Adipocyte (in vitro differentiated cells): ENCODE results near the gene HUNK.

ENCODE experiments used
- DNase-seq: peaks from one replicate; pipeline ENCODE4 v3.0.0-alpha.2; 2015; ENCODE audit warnings: low read depth
- H3K27me3 ChIP-seq: replicated peaks from 2 replicates; pipeline ENCODE4 v1.7.0; 2013; ENCODE audit warnings: mild to moderate bottlenecking, low read length, moderate library complexity; ENCODE audit not compliant: control insufficient read depth, insufficient read depth
- H3K36me3 ChIP-seq: 2 replicates; pipeline ENCODE4 v1.7.0; 2013; ENCODE audit warnings: low read length, mild to moderate bottlenecking, moderate library complexity; ENCODE audit not compliant: control insufficient read depth, insufficient read depth, severe bottlenecking
- H3K4me1 ChIP-seq: 2 replicates; pipeline ENCODE4 v1.7.0; 2013; ENCODE audit warnings: mild to moderate bottlenecking, low read length, moderate library complexity; ENCODE audit not compliant: control insufficient read depth, insufficient read depth
- H3K4me3 ChIP-seq: 2 replicates; pipeline ENCODE4 v1.7.0; 2013; ENCODE audit warnings: mild to moderate bottlenecking, low read length, moderate library complexity
- H3K9ac ChIP-seq: 2 replicates; pipeline ENCODE4 v1.7.0; 2013; ENCODE audit warnings: mild to moderate bottlenecking, low read length, moderate library complexity
- H3K9me3 ChIP-seq: 2 replicates; pipeline ENCODE4 v1.7.0; 2013; ENCODE audit warnings: mild to moderate bottlenecking, low read length, moderate library complexity; ENCODE audit not compliant: control insufficient read depth

Gene HUNK

DNA sequence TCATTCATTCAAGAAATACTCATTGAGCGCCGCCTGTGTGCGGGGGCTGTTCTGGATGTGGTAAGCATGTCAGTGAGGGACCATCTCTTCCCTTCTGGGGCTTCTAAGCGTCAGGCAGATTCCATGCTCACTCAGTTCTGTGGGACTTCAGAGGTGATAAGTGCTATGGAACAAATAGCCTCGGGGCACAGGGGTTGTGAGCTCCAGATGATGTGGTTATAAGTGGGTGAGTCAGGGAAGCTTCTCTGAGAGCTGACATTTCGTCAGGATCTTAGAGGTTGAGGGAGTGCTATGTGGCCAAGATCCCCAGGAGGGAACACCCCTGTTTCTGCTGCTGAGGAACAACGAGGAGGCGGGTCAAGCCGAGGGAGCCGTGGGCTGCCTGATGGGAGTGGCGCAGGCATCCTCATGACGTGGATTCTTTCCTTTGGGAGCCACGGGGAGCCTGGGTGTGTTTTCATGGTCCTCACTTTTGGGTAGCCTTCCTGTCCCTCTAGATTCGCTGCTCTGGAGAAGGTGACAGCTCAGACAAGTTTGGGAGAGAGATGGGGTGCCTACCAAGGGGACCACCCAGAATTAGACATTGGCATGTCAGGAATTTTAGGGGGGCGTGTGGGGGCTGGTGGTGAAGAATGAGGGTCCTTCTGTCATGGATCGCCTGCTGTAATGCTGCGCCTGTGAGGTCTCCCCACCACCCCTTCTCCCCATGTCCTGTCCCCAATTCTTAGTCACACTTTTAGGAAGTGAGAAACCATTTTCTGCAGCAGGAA, 38.5 kb downstream of the HUNK start:
- Histone ChIP-seq H3K27me3 (no peaks in the 10 kb centered on the region), H3K9me3 (no peaks in the 10 kb centered on the region), H3K4me3 (no peak overlapping the region), H3K9ac (no peak overlapping the region), H3K36me3 (no peaks in the 10 kb centered on the region), H3K4me1 (peaks cover 18% of the 10 kb centered on the region)
- DNase-seq = peak; percentile 89

DNA sequence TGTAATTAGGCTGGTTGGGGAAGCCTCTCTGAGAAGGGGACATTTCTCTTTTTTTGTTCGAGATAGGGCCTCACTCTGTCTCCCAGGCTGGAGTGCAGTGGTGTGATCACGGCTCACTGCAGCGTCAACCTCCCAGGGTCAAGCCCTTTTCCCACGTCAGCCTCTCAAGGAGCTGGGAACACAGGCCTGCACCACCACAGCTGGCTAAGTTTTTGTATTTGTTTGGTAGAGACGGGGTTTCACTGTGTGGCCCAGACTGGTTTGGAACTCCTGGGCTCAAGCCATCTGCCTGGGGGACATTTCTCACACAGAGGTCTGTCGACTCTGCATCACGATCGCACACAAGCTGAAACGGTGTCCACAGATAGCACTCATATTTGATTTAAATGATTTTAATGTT, 39.7 kb downstream of the HUNK start:
- Histone ChIP-seq H3K4me3 (no peak overlapping the region), H3K27me3 (no peaks in the 10 kb centered on the region), H3K36me3 (no peaks in the 10 kb centered on the region), H3K4me1 (peaks cover 22% of the 10 kb centered on the region), H3K9me3 (no peaks in the 10 kb centered on the region), H3K9ac (no peak overlapping the region)
- no peak for DNase-seq

DNA sequence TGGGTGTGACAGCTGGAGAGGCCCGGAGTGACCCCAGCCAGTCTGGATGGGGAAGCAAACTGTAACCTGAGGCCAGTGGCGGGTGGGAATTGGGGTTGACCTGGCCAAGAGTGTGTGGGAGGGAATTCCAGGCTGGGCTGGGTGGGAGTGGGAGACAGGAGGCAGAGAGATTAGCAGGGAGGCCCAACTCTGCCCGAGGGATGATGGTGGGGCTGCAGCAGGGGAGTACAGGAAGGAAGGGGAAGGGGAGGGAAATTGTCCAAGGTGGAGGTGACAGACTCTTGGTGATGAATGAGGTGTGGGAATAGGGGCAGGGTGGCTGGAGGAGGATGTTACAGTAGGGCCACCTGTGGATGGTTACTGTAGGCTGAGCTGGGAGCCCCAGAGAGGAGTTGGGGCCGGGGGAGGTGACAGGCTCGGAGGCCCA, 40.4 kb downstream of the HUNK start:
- no peaks in the 10 kb centered on the region for H3K9me3 ChIP-seq
- no peak overlapping the region for H3K9ac ChIP-seq
- no peak overlapping the region for H3K4me3 ChIP-seq
- H3K36me3 ChIP-seq = no peaks in the 10 kb centered on the region
- no peaks in the 10 kb centered on the region for H3K27me3 ChIP-seq
- peaks cover 22% of the 10 kb centered on the region for H3K4me1 ChIP-seq
- DNase-seq = no peak

DNA sequence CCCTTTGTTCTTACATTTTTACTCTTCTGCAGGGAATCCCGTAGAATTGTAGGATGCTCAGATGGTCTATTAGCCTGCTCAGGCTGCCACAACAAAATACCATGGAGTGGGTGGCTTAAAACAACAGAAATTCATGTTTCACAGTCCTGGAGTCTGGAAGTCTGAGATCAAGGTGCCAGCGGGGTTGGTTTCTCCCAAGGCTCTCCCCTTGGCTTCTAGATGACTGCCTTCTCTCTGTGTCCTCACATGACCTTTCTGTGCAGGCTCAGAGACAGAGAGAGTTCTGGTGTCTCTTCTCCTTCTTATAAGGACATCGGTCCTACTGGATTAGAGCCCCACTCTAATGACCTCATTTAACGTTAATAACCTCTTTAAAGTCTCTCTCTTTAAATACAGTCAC, 41.7 kb downstream of the HUNK start:
- Histone ChIP-seq H3K9ac (no peak overlapping the region), H3K9me3 (no peaks in the 10 kb centered on the region), H3K36me3 (no peaks in the 10 kb centered on the region), H3K27me3 (no peaks in the 10 kb centered on the region), H3K4me3 (no peak overlapping the region), H3K4me1 (peaks cover 10% of the 10 kb centered on the region)
- no peak for DNase-seq

DNA sequence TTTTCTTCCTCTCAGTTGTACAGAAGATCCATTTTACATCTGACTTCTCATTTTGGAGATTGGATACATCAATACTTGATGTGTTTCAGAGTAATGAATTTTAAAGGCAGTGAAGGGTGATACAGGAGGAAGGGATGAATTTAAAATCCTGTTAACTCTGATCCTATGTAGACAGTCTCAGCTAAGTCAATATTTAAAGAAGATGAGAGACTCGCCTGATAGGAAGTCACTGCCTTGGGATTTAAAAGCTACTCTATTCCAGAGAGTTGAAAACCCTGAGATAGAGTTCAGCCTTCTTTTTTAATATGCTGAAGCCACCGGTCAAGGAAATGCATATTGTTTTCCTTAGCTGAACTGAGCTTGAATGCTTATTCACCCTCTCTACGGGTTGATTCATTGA, 42.7 kb downstream of the HUNK start:
- H3K9me3 ChIP-seq = no peaks in the 10 kb centered on the region
- H3K36me3 ChIP-seq = no peaks in the 10 kb centered on the region
- no peaks in the 10 kb centered on the region for H3K27me3 ChIP-seq
- no peak for DNase-seq
- no peak overlapping the region for H3K4me3 ChIP-seq
- no peak overlapping the region for H3K9ac ChIP-seq
- peaks cover 10% of the 10 kb centered on the region for H3K4me1 ChIP-seq

DNA sequence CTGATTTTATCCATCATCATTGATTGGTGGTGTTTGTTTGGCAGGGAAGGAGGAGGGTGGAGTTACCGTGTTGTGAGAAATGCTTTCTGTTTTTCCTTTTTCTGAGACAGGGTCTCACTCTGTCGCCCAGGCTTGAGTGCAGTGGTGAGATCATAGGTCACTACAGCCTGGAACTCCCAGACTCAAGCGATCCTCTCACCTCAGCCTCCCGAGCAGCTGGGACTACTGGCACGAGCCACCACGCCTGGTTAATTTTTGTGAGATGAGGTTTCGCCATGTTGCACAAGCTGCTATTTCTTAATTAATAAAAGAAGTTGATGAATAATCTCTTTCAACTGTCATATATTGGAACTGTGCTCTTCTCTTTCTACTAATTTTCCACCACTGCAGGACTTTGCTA, 44.3 kb downstream of the HUNK start:
- Histone ChIP-seq H3K4me1 (peaks cover 10% of the 10 kb centered on the region), H3K9ac (no peak overlapping the region), H3K27me3 (no peaks in the 10 kb centered on the region), H3K9me3 (no peaks in the 10 kb centered on the region), H3K4me3 (no peak overlapping the region), H3K36me3 (no peaks in the 10 kb centered on the region)
- no peak for DNase-seq

DNA sequence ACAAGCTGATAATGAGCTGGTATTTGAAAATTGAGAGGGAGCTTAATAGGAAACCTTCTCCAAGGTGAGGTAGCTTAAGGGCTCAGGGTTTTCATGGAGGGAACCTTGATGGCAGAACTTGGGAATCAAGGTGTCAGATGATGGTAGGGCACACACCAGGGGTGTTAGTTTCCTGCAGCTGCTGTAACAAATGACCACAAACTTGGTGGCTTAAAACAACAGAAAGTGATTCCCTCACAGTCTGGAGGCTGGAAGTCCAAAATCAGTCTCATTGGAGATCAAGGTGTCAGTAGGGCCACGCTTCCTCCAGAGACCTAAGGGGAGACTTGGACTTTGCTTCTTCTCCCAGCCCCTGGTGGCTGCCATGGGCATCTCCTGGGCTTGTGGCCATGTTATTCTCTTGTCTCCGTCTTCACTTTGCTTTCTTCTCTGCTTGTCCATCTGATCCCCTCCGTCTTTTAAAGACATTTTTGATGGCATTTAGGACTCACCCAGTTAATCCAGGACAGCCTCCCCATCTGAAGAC, 45.5 kb downstream of the HUNK start:
- no peaks in the 10 kb centered on the region for H3K27me3 ChIP-seq
- peaks cover 10% of the 10 kb centered on the region for H3K4me1 ChIP-seq
- no peak for DNase-seq
- no peak overlapping the region for H3K4me3 ChIP-seq
- no peaks in the 10 kb centered on the region for H3K9me3 ChIP-seq
- H3K9ac ChIP-seq = no peak overlapping the region
- H3K36me3 ChIP-seq = no peaks in the 10 kb centered on the region

DNA sequence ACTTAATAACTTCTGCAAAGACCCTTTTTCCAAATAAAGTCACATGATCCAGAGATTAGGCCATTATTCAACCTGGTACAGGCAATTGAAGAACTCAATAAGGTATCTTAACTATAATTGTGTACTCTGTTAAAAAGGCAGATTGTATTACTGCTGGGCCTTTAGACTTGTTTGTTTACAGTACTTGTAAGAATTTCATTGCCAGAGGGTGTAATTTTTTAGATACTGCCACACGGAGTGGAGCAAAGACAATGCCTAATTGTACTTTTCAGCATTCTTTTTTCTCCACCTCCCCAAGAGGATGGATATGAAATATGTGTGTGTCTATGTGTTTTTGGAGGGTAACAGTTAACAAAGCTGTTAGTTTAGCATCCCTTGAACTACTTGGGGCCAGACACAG, 47.5 kb downstream of the HUNK start:
- H3K27me3 ChIP-seq = no peaks in the 10 kb centered on the region
- H3K9me3 ChIP-seq = no peaks in the 10 kb centered on the region
- DNase-seq = peak; percentile 33
- no peak overlapping the region for H3K9ac ChIP-seq
- H3K4me3 ChIP-seq = no peak overlapping the region
- H3K36me3 ChIP-seq = no peaks in the 10 kb centered on the region
- H3K4me1 ChIP-seq = peaks cover 4% of the 10 kb centered on the region

DNA sequence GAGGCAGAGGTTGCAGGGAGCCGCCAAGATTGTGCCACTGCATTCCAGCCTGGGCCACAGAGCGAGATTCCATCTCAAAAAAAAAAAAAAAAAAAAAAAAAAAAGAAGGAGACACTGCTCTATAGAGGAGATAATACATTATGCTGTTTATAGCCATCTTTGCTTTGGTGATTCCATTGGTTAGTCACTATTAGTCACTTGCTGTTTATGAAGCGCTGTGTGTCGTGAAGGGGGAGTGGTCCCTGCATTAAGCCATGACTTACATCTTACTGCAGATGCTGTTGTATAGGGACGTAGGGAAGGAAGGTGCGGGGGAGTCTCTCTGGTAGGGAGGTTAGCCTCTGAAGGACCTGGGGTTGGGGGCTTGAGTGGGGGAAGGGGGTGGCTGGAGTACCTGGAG, 48.3 kb downstream of the HUNK start:
- H3K9ac ChIP-seq = no peak overlapping the region
- no peaks in the 10 kb centered on the region for H3K27me3 ChIP-seq
- peaks cover 4% of the 10 kb centered on the region for H3K4me1 ChIP-seq
- H3K4me3 ChIP-seq = no peak overlapping the region
- H3K36me3 ChIP-seq = no peaks in the 10 kb centered on the region
- DNase-seq = no peak
- no peaks in the 10 kb centered on the region for H3K9me3 ChIP-seq

DNA sequence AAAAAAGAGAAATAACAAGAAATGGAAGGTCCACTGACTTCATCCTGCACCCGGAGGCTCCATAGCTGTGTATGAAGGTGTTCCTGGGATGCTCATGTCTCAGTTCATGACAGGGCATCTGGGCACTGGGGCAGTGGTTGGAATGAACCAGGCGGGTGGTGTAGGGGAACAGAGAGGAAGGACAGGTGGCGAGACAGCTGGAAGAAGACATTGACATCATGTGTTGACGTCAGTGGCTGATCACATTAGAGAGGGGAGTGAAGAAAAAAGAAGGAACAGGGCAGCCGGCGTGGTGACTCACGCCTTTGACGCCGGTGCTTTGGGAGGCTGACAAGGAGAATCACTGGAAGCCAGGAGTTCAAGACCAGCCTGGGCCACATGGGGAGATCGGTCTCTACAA, 50.1 kb downstream of the HUNK start:
- no peaks in the 10 kb centered on the region for H3K27me3 ChIP-seq
- no peak overlapping the region for H3K4me3 ChIP-seq
- H3K9me3 ChIP-seq = peaks cover 3% of the 10 kb centered on the region
- DNase-seq = no peak
- no peak overlapping the region for H3K9ac ChIP-seq
- H3K36me3 ChIP-seq = no peaks in the 10 kb centered on the region
- H3K4me1 ChIP-seq = peaks cover 4% of the 10 kb centered on the region

DNA sequence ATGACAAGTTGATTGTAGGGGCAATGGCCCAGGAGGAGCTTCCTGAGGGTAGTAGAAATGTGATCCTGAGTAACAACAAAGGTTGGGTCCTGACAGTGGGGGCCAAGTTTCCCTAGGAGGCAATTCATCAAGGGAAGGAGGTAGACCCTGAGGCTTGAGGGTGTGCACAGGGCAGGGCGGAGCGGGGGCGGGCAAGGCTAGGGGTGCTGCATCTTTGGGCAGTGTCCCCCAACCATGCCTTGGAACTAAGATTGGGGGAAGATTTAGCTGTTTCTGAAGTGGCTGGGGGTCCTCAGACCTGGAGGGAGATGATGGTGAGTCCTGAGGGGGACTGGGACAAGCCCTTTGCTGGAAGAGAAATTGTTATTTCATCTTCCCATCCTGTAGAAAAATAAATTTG, 50.9 kb downstream of the HUNK start:
- H3K9ac ChIP-seq = no peak overlapping the region
- DNase-seq = no peak
- no peak overlapping the region for H3K4me3 ChIP-seq
- peaks cover 5% of the 10 kb centered on the region for H3K4me1 ChIP-seq
- H3K36me3 ChIP-seq = no peaks in the 10 kb centered on the region
- H3K27me3 ChIP-seq = no peaks in the 10 kb centered on the region
- H3K9me3 ChIP-seq = peaks cover 3% of the 10 kb centered on the region

DNA sequence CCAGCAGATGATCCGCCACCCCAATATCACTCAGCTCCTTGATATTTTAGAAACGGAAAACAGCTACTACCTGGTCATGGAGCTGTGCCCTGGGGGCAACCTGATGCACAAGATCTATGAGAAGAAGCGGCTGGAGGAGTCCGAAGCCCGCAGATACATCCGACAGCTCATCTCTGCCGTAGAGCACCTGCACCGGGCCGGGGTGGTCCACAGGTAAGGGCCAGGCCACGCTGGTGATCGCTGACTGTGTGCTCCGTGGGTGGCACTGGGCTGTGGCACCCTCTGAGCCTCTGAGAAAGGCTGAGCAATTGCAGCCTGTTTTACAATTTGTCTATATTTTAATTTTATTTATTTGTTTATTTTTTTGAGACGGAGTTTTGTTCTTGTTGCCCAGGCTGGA, 51.7 kb downstream of the HUNK start:
- no peak overlapping the region for H3K4me3 ChIP-seq
- H3K27me3 ChIP-seq = no peaks in the 10 kb centered on the region
- no peaks in the 10 kb centered on the region for H3K36me3 ChIP-seq
- H3K4me1 ChIP-seq = peaks cover 5% of the 10 kb centered on the region
- H3K9me3 ChIP-seq = peaks cover 3% of the 10 kb centered on the region
- H3K9ac ChIP-seq = no peak overlapping the region
- no peak for DNase-seq
